CD4-positive, alpha-beta T cell treated with Interleukin-6 at 100 ng/mL for 8 hours (primary cell): Measurements from ENCODE around the gene PHRF1.

Source experiments
- DNase-seq: peaks from one replicate; pipeline ENCODE4 v3.0.0-alpha.2; 2020; ENCODE audit warnings: mixed read lengths, low spot score

The PHRF1 gene

DNA sequence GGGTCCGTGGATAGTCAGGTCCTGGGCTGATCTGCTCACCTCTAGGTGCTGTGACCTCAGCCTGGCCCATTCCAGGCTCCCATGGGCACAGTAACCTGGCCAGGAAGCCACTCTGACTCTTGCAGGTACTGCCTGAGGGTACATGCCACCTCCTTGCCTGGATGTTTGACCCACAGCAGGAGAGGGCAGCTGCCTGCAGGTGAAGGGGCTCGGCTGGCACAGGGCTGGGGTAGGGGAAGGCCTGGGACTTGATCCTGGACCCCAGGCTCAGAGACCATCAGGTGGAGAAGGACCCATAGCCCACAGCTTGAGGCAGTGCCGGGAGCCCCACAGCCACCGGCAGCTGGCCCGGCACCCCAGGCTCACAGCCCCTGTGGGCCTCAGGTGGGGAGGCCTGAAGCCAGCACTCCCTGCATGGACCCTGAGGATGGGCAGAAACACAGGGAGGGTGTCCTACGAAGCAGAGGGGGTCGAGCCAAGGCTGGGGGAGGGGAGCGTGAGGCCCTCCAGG, 36.2 kb upstream of the PHRF1 start:
- no peak for DNase-seq

DNA sequence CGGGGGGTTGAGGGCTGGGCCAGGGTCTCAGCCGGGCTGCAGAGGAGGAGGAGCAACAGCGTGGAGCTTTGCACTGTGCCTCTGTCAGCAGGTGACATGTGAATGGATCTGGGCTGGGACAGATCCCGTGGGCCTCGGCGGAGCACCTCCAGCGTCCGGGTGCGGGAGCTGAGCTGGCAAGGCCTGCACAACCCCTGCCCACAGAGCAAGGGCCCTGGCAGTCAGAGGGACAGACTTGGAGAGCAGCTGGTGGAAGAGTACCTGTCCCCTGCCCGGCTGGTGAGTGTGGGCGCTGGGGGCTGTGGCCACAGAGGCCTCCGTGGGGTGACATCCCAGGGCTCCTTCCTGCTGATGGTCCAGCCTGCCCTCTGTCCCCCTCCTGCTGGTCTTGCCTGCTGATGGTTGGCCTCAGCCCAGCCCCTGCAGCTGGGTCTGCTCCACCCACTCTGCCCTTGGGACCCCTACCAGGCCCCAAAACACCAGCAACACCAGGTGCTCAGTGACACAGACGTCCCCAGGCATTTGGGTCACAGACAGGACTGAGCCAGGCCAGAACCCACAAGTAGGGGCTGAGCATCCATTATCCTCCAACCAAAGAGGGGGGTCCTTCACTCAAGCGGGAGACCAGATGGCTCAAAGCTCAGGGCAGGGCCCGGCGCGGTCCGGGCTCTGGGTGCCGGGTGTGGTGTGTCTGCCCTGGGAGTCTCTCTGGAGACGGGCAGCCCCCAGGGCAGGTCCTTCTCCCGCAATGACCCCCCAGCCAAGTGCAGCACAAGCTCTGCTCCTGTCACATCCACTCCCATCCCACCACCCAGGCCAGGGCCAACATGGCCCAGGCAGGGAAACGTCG, 35.5 kb upstream of the PHRF1 start:
- no peak for DNase-seq

DNA sequence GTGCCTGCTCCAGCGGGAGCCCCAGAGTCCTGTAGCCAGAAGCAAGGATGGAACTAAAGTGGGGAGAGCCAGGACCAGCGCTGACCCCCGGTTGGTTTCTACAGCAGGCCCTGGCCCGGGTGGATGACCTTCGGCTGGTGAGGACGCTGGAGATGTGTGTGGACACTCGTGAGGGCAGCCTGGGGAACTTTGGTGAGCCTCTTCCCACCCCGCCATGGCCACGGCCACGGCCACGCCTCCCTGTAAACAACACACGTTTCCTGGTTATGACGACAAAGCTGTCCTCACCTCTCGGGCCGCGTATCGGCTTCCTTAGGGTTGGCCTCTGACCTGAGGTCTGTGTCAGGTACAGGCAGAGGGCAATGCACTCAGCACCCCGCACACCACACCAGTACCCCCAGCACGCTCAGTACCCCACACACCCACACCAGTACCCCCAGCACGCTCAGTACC, 34.8 kb upstream of the PHRF1 start:
- DNase-seq: no peak

DNA sequence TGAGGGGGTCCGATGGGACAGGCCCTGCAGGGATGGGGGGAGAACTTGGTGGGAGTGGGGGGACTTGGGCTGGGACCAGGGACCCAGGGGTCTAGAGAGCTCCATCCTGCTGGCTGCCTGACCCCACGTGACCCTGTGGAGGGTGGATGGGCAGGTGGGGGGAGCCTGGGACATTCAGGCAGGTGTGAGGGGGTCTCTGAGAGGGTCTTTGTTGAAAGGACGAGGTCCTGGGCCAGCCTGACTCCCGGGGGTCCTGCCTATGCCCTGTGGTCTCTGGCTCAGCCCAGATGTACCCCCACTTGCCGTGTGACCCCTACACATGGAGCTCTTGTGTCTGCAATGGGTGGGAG, 31.5 kb upstream of the PHRF1 start:
- DNase-seq: no peak

DNA sequence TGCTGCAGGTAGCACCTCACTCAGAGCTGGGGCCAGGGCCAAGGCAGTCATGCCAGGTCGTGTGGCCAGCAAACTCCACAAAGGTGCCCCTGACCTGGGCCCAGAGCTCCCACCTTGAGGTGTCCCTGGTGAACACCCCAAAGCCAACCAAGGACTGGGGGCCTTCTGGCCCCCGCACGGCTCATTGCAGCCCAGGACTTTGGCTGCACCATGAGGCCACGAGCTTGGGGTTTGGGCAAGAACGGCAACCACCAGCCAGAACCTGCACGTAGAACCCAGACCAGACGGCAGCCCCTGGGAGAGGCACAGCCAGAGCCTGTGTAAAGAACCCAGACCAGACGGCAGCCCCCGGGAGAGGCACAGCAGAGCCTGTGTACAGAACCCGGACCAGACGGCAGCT, 31.1 kb upstream of the PHRF1 start:
- DNase-seq: no peak

DNA sequence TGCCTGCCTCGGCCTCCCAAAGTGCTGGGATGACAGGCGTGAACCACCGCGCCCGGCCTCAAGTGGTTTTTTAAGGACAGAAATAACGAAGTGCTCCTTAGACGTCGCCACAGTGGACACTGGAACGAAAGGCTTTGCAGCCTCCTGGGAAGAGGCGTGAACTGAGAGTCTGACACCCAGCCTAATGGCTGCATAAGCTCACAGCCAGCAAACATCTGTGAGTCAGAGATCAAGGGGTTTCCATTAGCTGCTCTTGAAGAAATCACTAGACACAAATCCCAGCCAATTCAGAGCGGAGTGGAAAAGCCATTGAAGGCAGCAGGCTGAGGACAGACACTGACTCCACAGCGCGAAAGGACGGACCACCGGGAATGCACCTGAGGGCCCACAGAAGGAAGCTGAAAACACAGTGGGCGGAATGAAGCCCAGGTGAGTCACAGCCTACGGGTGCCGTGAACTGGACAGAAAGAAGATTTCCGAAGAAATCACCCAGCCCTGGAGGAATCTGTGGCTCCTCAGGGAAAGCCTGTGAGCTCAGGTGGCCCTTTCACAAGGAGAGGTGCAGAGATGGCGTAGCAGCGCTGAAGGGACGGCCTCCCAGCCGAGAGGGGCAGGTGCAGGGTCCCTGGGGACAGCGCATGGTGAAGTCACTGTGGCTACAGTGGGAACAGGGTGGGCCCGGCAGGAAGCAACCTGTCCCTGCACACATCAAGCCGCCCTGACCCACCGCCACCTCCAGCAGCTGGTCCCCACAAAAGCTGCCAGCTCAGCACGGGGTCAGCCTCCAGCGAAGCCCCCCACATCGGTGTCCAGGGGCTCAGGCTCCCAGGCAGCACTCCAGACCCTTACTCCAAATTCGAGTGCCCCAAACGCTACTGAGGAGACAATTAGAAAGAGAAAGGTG, 27.3 kb upstream of the PHRF1 start:
- DNase-seq: no peak

DNA sequence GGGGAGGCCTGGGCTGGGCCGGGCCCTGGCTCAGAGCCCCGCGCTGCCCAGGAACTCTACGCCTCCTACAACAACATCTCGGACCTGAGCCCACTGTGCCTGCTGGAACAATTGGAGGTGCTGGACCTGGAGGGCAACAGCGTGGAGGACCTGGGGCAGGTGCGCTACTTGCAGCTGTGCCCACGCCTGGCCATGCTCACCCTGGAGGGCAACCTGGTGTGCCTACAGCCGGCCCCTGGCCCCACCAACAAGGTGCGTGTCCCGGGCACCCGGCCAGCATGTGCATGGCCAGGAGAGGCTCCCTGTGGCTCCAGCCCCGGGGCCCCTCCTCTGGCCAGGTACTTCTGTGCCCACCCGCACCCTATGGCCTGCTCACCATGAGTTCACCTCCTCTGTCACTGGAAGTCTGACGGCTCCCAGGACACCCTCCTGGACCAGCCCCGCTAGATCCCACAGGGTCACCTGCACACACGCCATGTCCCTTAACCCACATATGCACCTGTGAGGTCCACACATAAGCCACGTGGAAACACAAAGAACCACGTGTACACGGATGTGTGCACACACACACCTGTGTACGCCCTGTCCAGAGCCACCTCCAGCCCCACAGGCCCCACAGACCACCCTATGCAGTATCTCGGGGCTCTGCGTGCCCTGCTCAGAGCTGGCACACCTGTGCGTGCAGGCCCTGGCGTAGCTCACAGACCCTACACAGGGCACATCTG, 26.1 kb upstream of the PHRF1 start:
- DNase-seq: no peak

DNA sequence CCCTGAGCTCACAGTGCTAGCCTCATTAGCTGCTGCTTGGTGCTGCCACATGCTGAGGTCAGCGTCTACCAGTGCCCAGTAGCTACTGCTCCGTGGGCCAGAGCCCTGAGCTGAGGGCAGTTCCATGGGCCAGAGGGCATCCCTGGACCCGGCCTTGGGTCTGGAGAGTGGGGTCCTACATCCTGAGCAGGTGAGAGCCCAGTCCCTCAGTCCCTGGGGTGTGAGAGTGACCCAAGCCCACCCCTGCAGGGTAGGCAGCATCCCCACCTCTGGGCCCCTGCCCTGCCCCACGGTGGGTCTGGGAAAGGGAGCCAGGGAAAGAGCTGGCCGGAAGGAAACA, 25.6 kb upstream of the PHRF1 start:
- no peak for DNase-seq

DNA sequence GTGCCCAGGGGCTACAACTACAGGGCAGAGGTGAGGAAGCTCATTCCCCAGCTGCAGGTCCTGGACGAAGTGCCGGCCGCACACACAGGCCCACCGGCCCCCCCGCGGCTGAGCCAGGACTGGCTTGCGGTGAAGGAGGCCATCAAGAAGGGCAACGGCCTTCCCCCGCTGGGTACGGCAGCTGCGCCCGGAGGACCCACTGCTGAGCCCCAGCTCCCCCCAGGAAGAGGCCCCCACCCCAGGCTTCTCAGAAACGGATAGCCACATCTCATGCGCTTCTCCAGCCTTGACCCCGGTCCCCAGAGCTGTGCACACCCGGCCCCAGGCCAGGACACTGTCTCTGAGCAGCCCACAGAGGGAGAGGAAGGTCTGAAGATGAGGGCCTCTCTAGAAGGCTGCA, 25.1 kb upstream of the PHRF1 start:
- no peak for DNase-seq

DNA sequence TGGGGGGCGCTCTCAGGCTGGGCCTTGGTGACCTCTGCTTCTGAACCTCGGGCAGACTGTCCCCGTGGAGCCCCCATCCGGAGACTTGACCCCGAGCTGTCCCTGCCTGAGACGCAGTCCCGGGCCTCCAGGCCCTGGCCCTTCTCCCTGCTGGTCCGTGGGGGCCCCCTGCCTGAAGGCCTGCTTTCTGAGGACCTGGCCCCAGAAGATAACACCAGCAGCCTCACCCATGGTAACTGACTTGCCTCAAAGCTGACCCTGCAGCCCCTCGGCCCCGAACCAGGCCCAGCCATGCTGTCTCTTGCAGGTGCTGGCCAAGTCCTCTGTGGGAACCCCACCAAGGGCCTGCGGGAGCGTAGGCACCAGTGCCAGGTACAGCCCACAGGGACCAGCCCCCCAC, 24.7 kb upstream of the PHRF1 start:
- DNase-seq: no peak

DNA sequence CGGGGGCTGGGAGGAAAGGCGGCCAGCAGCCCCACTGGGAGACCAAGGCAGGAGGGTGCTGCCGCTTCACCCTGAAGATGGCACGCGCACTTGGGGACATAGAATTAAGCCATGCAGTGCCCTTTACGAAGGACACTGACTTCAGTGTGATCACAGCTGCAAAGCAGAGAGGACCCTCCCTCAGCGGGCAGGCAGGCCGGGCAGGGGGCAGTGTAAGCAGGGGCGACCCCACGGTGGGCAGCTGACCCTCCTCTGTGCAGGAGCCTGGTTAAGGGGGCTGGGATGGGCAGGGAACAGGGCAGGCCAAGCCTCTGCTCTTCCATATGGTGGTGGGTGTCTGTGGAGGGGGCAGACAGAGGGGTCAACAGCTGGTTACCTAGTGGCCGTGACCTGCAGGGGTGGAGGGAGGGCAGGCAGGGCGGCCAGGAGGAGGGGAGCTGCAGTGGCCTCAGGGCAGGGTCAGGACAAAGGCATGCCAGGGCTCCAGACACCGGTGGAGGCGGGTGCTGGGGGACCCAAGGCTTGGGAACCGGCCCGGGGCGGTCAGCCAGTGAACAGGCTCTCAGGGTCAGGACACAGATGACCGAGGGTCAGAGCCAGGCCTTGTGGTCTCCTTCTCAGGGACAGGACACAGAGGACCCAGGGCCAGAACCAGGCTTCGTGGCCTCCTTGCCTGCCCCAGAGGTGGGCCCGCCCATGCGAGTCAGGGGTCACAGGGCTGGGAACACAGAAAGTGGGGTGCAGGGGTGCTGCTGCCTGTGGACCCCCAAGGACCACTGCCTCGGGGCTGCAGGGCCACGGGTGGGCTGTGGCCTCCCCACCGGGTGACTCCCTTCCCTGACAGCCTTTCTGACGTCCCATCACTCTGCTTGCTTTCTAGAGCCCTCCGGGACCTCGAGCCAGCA, 22.9 kb upstream of the PHRF1 start:
- no peak for DNase-seq

DNA sequence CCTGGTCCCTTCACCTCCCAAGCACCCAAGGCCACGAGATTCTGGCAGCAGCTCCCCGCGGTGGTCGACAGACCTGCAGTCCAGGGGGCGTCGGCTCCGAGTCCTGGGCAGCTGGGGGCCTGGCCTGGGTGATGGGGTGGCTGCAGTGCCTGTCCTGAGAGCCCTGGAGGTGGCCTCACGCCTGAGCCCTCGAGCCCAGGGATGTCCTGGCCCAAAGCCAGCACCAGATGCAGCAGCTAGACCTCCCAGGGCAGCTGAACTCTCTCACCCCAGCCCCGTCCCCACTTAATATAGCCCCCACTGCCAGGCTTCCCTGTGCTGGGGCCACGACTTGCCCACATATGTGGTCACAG, 22.3 kb upstream of the PHRF1 start:
- DNase-seq: no peak

DNA sequence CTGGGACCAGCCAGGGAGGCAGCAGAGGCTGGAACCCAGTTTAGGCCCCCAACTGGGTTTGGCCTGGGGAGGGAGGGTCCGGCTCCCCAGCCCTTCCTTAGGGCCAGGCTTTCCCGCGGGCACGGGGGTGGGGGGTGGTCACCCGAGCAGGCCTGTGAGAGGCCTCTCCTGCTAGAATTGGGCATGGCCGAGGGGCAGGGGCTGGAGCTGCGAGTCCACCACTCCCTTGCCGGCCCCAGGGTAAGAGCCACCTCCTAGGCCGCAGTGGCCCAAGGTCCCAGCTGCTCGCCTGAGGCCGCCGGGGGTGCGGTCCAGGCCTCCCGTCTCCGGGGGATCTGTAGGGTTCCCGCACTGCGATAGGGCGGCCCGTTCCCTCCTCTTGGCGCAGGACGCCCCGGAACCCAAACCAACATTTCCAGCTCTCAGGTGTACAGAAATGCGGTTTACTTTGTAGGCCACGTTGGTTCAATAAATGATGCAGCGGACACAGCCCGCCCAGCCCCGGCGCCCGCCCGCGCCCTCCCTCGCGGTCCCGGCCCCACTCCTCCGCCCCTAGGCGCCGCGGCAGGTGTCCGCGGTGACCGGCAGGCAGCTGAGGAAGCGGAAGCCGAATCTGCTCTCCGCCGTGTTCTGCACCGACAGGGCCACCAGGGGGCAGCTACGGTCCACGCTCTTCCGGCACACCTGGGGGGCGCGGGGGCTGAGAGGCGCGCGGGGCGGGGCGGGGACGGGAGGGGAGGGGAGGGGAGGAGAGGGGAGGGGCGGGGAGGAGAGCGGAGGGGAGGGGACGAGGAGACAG, 21.6 kb upstream of the PHRF1 start:
- peak; percentile 84 for DNase-seq

DNA sequence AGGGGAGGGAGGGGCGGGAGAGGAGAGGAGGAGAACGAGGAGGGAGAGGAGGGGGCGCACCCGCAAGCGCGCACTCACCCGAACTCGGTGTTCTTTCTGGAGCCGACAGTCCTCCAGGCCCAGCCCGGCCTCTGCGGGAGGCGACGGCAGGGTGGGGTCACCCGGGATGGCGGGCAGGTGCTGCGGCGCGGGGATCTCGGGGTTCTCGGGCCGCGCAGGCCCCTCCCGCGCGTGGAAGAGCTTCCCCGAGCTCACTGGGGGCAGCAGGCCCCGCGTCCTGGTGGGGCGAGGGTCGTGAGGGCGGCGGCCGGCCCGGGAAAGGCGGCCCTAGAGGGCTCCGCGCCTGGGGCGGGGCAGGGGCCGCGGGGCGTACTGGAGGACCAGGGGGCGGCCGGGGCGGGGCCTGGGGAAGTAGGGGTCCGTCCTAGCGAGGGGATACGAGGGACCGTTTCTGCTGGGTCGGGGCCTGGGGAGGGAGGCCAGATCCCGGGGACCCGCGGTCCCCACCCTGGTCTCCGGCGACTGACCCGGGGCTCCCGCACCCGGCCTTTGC, 21.0 kb upstream of the PHRF1 start:
- DNase-seq: no peak

- no peak for DNase-seq
Measured at GRCh38 chr11:555780-556661, 20.2 kb upstream of the PHRF1 start.

DNA sequence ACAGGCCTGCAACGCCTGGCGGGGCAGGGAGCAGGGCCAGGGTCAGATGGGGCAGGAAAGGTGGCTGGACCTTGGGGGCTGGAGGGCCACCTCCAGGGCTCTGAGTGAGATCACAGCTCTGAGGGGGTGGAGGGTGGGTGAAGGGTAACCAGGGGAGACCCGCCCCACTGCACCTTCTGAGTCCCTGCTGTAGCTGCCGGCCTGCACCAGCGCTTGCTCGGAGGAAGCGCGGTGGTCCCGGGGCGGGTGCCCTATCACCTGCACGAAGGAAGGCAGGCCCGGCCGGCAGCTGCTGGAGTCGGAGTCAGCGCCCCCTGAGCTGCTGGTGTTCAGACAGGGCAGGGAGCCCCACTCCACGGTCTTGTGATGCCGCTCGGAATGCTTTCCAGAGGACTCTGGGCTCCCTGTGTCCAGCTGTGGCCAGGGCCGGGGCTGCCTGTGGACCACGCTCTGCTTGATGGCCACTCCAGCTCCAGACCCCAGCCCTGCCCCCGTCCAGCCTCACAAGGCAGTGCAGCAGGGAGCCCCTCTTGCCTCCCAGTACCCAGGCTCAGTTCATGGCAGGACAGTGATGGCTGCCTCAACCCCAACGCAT, 19.5 kb upstream of the PHRF1 start:
- DNase-seq: no peak

DNA sequence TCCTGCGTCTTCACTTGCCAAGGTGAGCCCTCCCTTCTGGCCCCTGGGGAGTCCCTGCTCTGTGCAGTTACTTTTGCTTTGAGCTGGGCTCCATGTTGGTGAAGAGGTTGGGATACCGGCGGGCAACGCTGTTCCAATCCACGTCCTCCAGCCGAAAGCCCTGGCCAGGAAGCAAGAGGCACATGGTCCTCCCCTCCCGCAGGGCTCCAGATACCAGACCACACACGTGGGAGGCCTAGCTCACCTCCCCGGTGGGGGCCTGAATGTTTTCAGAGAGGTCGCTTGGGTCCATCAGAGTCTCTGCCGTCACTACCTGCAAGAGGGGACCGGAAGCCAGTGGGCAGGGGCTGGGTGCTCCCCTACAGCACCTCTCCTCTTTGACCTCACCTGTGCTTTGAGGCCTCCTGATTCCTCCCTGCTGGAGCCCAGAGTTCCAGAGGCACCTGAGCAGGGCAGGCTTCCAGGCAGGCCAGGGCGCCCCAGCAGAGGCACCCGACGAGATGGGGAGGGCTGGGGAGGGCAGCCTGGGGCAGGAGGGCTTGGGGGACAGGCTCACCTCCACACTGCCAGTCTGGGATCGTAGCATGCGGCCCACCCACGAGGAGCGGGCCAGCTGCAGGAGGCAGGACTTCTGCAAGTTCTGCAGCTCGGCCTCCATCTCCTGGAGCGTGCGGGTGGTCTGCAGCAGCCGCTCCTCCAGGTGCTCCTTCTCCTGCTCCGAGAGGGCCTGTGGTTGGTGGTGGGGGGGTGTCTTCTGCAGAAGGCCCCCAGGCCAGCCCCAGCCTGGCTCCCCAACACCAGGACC, 18.7 kb upstream of the PHRF1 start:
- no peak for DNase-seq

DNA sequence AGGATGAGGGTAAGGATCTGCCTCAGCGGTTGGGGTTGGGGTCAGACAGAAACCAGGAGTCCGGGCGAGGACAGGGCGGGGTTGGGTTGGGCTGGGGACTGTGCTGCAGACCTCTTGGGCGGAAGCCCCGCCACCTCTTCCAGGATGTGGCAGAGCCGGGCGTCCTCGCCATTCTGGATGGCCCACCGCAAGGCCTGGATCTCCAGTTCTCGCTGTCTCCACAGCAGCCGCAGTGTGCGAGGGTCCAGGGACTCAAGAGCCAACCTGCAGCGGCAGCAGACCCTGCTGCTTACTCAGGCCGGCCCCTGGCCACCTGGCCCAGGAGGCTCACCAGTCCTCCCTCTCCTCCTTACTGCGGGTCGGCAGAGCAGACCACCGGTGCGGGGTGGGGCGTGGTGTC, 17.8 kb upstream of the PHRF1 start:
- DNase-seq: no peak
